HG03575 (cell line): Measurements from ENCODE around the gene NRXN3.

Experiments
- ATAC-seq: cut with Tn5 transposase; IDR thresholded peaks from one replicate; pipeline ENCODE4 v1.9.1; 2021; ENCODE audit not compliant: unreplicated experiment, insufficient number of reproducible peaks, low FRiP score; ENCODE audit errors: extremely low read depth

Gene NRXN3

GRCh38 chr14:79162833-79163232 is 992.7 kb downstream of the NRXN3 start:
- ATAC-seq: no peak

- ATAC-seq: no peak
These were observed 995.4 kb downstream of the NRXN3 start for GRCh38 chr14:79165471-79166090.

GRCh38 chr14:79166171-79166570 is 996.0 kb downstream of the NRXN3 start:
- no peak for ATAC-seq

- no peak for ATAC-seq
These were observed 997.8 kb downstream of the NRXN3 start for GRCh38 chr14:79167957-79168356.

GRCh38 chr14:79175671-79176070 is 1005.5 kb downstream of the NRXN3 start:
- ATAC-seq: no peak

GRCh38 chr14:79177106-79177505 is 1006.9 kb downstream of the NRXN3 start:
- no peak for ATAC-seq

- ATAC-seq: no peak
These were observed 1008.5 kb downstream of the NRXN3 start for GRCh38 chr14:79178719-79179118.

- no peak for ATAC-seq
These were observed 1009.8 kb downstream of the NRXN3 start for GRCh38 chr14:79179985-79180384.

GRCh38 chr14:79180656-79181055 is 1010.5 kb downstream of the NRXN3 start:
- no peak for ATAC-seq

- no peak for ATAC-seq
These were observed 1016.4 kb downstream of the NRXN3 start for GRCh38 chr14:79186523-79186922.

- no peak for ATAC-seq
These were observed 1023.7 kb downstream of the NRXN3 start for GRCh38 chr14:79193689-79194477.

GRCh38 chr14:79196216-79196615 is 1026.0 kb downstream of the NRXN3 start:
- ATAC-seq: no peak

GRCh38 chr14:79197516-79197915 is 1027.3 kb downstream of the NRXN3 start:
- ATAC-seq: no peak

GRCh38 chr14:79199217-79199616 is 1029.0 kb downstream of the NRXN3 start:
- no peak for ATAC-seq

- no peak for ATAC-seq
These were observed 1031.5 kb downstream of the NRXN3 start for GRCh38 chr14:79201564-79202207.

GRCh38 chr14:79204591-79204990 is 1034.4 kb downstream of the NRXN3 start:
- no peak for ATAC-seq

GRCh38 chr14:79209418-79209817 is 1039.2 kb downstream of the NRXN3 start:
- no peak for ATAC-seq

GRCh38 chr14:79225815-79226214 is 1055.6 kb downstream of the NRXN3 start:
- ATAC-seq: no peak

GRCh38 chr14:79229383-79229909 is 1059.3 kb downstream of the NRXN3 start:
- no peak for ATAC-seq

GRCh38 chr14:79242666-79243065 is 1072.5 kb downstream of the NRXN3 start:
- ATAC-seq: no peak
